PC-9 (cell line): Measurements from ENCODE around the gene RNF183. TPM values are rescaled to one million over a fixed set of nuclear protein-coding genes. Genes with fewer than 3 reads are reported as not detected.

Source experiments
- Bru-seq: library from RNA; stranded (reverse); fragments of 400-500 nt; gene quantifications from one replicate; lab custom pipeline; 2021; lab: Mats Ljungman, UMichigan
- BruChase-seq, 2 experiments: library from RNA; stranded (reverse); fragments of 400-500 nt; gene quantifications; one replicate each; lab custom pipeline; 2021; lab: Mats Ljungman, UMichigan
- BruUV-seq: library from RNA; stranded (reverse); fragments of 400-500 nt; replicated peaks from 2 replicates; lab custom pipeline; 2021; lab: Mats Ljungman, UMichigan
- CTCF ChIA-PET: fragments of 300-600 bp; sonication (Branson Sonifier 250); formaldehyde crosslinking; loops from one replicate; lab custom pipeline; 2022; ENCODE audit warnings: antibody characterized with exemption; lab: Charles Lee
- POLR2A ChIA-PET: fragments of 300-600 bp; sonication (Branson Sonifier 250); formaldehyde crosslinking; loops from one replicate; lab custom pipeline; 2022; ENCODE audit warnings: antibody characterized with exemption; ENCODE audit not compliant: unreplicated experiment; lab: Charles Lee
- DNase-seq, 2 experiments: peaks; one replicate each; pipeline versions ENCODE4 v3.0.0 to v3.0.0-alpha.2; 2015 to 2022; ENCODE audit warnings: mixed read lengths in 1 of 2
- H2AFZ ChIP-seq: fragments of 200-600 bp; sonication (generic); 2 replicates; pipeline ENCODE4 v1.8.1; 2017; ENCODE audit warnings: antibody characterized with exemption
- H3F3A ChIP-seq: fragments of 200-600 bp; sonication (generic); 2 replicates; pipeline ENCODE4 v1.8.1; 2017; ENCODE audit warnings: antibody characterized with exemption, mild to moderate bottlenecking, low read depth; ENCODE audit not compliant: insufficient read depth
- H3K27ac ChIP-seq: fragments of 200-600 bp; sonication (generic); 2 replicates; pipeline ENCODE4 v1.6.1; 2016; ENCODE audit warnings: mixed run types
- H3K27me3 ChIP-seq: fragments of 200-600 bp; sonication (generic); 2 replicates; pipeline ENCODE4 v1.6.1; 2016; ENCODE audit warnings: low read depth, mixed run types; ENCODE audit not compliant: insufficient read depth
- H3K36me3 ChIP-seq: fragments of 200-600 bp; sonication (generic); 2 replicates; pipeline ENCODE4 v1.6.1; 2016; ENCODE audit warnings: low read depth, mixed run types
- H3K4me1 ChIP-seq: fragments of 200-600 bp; sonication (generic); replicated peaks from 2 replicates; pipeline ENCODE4 v1.6.1; 2016; ENCODE audit warnings: mixed run types; ENCODE audit not compliant: insufficient read depth
- H3K4me2 ChIP-seq: fragments of 200-600 bp; sonication (generic); 2 replicates; pipeline ENCODE4 v1.6.1; 2017; ENCODE audit warnings: mixed run types
- H3K4me3 ChIP-seq: fragments of 200-600 bp; sonication (generic); 2 replicates; pipeline ENCODE4 v1.6.1; 2016; ENCODE audit warnings: mixed run types
- H3K79me2 ChIP-seq: fragments of 200-600 bp; sonication (generic); 2 replicates; pipeline ENCODE4 v1.6.1; 2017; ENCODE audit warnings: low read depth, mixed run types
- H3K9me2 ChIP-seq: fragments of 200-600 bp; sonication (generic); 2 replicates; pipeline ENCODE4 v1.8.1; 2017; ENCODE audit warnings: mild to moderate bottlenecking; ENCODE audit not compliant: insufficient read depth
- H3K9me3 ChIP-seq: fragments of 200-600 bp; sonication (generic); 2 replicates; pipeline ENCODE4 v1.8.1; 2016; ENCODE audit warnings: low read depth; ENCODE audit not compliant: insufficient read depth
- H4K20me1 ChIP-seq: fragments of 200-600 bp; sonication (generic); 2 replicates; pipeline ENCODE4 v1.8.1; 2017; ENCODE audit not compliant: insufficient read depth
- EZH2 ChIP-seq: fragments of 200-600 bp; sonication (generic); IDR thresholded peaks from 2 replicates; pipeline ENCODE4 v1.8.0; 2017; ENCODE audit warnings: antibody characterized with exemption, low read depth
- intact Hi-C: fragments of 100-400 bp; cut with micrococcal nuclease; formaldehyde crosslinking; loops from one replicate; pipeline ENCODE4 v1.10.0; 2022; ENCODE audit not compliant: unreplicated experiment
- long read RNA-seq: library from polyadenylated mRNA; stranded (forward); transcript quantifications from one replicate; pipeline ENCODE4 v2.0.0, GENCODE V29; 2022
- total RNA-seq: library from RNA; stranded (reverse); gene quantifications from 2 replicates; pipeline ENCODE4 v1.2.3, GENCODE V29; 2021
- TF ChIP-seq, protein P1 (sequence below): fragments of 200-600 bp; sonication (generic); conservative IDR thresholded peaks from 2 replicates; pipeline ENCODE4 v1.6.1; 2017; ENCODE audit warnings: mixed run types, antibody characterized with exemption, mild to moderate bottlenecking, moderate library complexity

RNF183 gene, protein sequence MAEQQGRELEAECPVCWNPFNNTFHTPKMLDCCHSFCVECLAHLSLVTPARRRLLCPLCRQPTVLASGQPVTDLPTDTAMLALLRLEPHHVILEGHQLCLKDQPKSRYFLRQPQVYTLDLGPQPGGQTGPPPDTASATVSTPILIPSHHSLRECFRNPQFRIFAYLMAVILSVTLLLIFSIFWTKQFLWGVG
- 0.92 and 2.3 TPM in 2 replicates for total RNA-seq
- Bru-seq, nascent RNA = percentile 17 among the genes with signal in this experiment
- percentile 49 among the genes with signal in this experiment for BruChase-seq, experiment 1, labeled RNA remaining after a 2-hour chase
- BruChase-seq, experiment 2, labeled RNA remaining after a 6-hour chase = percentile 33 among the genes with signal in this experiment
- long read RNA-seq, partial matches to known transcripts = 0 of 1 reads
- long read RNA-seq, other reads (novel, unspliced or antisense) = 0 of 1 reads

DNA sequence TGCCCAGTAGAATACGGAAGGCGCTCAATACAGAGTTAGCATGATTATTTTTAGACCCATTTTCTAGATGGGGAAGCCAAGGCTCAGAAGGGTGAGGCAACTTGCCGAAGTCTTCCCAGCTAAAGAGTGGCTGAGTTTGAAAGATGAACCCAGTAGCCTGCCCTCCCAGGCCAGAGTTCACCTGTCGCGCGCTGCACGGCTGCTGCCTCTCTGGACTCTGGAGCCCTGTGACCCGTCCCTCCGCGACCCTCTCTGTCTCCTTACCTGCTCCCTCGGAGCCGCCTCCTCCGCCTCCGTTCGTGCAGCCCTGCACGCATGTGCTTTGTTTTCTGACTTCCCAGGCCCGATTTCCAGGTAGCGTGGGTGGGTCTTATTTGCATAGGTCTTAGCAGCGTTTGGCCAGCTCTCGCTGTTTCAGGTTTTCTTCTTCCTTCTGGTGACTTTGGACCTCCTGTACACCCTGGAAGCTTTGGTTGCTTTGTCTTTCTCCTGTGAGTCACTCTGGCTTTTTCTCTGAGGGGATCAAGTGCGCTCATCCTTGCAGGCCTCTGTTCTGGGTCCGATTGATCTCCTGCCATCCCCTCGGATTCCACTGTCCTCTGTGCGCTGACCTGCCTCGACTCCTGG, at the start of gene RNF183:
Gene RNF183 (minus strand): TSS at position 585 of the 627 bp plus-strand sequence. CDS start 5,192 bp downstream, outside the sequence.
- H3K4me3 ChIP-seq = no peak within 1 kb of the TSS
- H3F3A ChIP-seq = no peaks in the 10 kb centered on the region
- no peak within 1 kb of the TSS for H3K27ac ChIP-seq
- POLR2A ChIA-PET = no interaction called here
- CTCF ChIA-PET = no interaction called here
- H3K79me2 ChIP-seq = no peaks in the 10 kb centered on the region
- no peak within 1 kb of the TSS for H3K4me2 ChIP-seq
- no peak for DNase-seq
- no peak within 1 kb of the TSS for H2AFZ ChIP-seq
- H3K27me3 ChIP-seq = no peaks in the 10 kb centered on the region
- TF ChIP-seq, protein P1, sequence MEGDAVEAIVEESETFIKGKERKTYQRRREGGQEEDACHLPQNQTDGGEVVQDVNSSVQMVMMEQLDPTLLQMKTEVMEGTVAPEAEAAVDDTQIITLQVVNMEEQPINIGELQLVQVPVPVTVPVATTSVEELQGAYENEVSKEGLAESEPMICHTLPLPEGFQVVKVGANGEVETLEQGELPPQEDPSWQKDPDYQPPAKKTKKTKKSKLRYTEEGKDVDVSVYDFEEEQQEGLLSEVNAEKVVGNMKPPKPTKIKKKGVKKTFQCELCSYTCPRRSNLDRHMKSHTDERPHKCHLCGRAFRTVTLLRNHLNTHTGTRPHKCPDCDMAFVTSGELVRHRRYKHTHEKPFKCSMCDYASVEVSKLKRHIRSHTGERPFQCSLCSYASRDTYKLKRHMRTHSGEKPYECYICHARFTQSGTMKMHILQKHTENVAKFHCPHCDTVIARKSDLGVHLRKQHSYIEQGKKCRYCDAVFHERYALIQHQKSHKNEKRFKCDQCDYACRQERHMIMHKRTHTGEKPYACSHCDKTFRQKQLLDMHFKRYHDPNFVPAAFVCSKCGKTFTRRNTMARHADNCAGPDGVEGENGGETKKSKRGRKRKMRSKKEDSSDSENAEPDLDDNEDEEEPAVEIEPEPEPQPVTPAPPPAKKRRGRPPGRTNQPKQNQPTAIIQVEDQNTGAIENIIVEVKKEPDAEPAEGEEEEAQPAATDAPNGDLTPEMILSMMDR = no peak
- no peak for TF ChIP-seq EZH2
- no peaks in the 10 kb centered on the region for H3K9me3 ChIP-seq
- no TSS peak for BruUV-seq
- no peaks in the 10 kb centered on the region for H4K20me1 ChIP-seq
- intact Hi-C loops = no loop called here
- H3K36me3 ChIP-seq = no peaks in the 10 kb centered on the region
- H3K4me1 ChIP-seq = no peaks in the 10 kb centered on the region; the same call in 1 of the 2 replicates
- no peaks in the 10 kb centered on the region for H3K9me2 ChIP-seq

DNA sequence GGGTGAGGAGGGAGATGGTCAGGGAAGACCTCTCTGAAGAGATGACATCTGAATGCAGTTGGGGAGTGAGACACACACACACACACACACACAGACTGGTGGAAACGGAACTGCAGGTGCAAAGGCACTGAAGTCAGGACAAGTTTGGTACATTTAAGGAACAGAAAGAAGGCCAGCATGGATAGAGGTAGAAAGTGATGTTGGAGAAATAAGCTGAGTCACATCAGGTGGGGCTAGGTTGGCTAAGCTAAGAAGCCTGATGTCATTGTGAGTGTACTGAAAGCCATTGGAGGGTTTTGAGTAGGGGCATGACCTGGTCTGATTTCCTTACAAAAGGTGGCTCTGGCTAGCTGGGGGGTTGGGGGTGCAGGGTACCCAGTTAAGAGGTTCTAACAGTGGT, 49.2 kb upstream of the RNF183 start:
- POLR2A ChIA-PET = interaction anchor here (0.6 to 1.0 kb wide), 3 partner anchors 24 to 59 kb away, joined by 5 to 11 read pairs (median 6); partner anchors contain the start of gene HDHD3

More for the DNA sequence above, 49.2 kb upstream of the RNF183 start:
- Histone ChIP-seq H3K4me3 (no peak overlapping the region), H2AFZ (no peak overlapping the region), H3K36me3 (peaks cover 4% of the 10 kb centered on the region; the same call in 1 of the 2 replicates), H4K20me1 (no peaks in the 10 kb centered on the region), H3K27ac (peak overlapping the region; percentile 75), H3K9me2 (no peaks in the 10 kb centered on the region), H3K9me3 (no peaks in the 10 kb centered on the region), H3K79me2 (peaks cover 35% of the 10 kb centered on the region), H3K4me2 (peak overlapping the region; percentile 51), H3K27me3 (no peaks in the 10 kb centered on the region), H3F3A (peaks cover 21% of the 10 kb centered on the region; the same call in 1 of the 2 replicates), H3K4me1 (peaks cover 38% of the 10 kb centered on the region)
- TF ChIP-seq, protein P1 = no peak
- no peak for TF ChIP-seq EZH2
- peak in 1 of 2 experiments; percentile 55 for DNase-seq
- CTCF ChIA-PET = interaction anchor here (0.6 kb wide), 1 partner anchor 83 kb away, joined by 3 read pairs; no protein-coding TSS in a partner anchor
- no TSS peak for BruUV-seq
- intact Hi-C loops = no loop called here
